ENCODE measurements around the gene LDB1.

GRCh38 chr10:102135956-102136526, 15.9 kb upstream of the LDB1 start:
- TF ChIP-seq MYC (CRISPR knock-in tag; IDR thresholded peaks at IDR 0.05; ENCODE audit: borderline replicate concordance) (no peak), SIX4 (CRISPR knock-in tag; IDR thresholded peaks at IDR 0.05) (no peak), POLR2A (IDR thresholded peaks at IDR 0.05; ENCODE audit: insufficient read depth in 1 of 2, low read depth in 2 of 2, low read length in 2 of 2) (no peak), HMG20A (CRISPR knock-in tag; IDR thresholded peaks at IDR 0.05; ENCODE audit: borderline replicate concordance) (no peak), CENPT (CRISPR knock-in tag; IDR thresholded peaks at IDR 0.05; ENCODE audit: low read depth) (no peak), PRDM4 (CRISPR knock-in tag; IDR thresholded peaks at IDR 0.05; ENCODE audit: borderline replicate concordance) (no peak), KLF13 (CRISPR knock-in tag; IDR thresholded peaks at IDR 0.05) (no peak), KDM4B (CRISPR knock-in tag; IDR thresholded peaks at IDR 0.05) (no peak)
